Smooth muscle cell (in vitro differentiated cells): ENCODE results near the gene NLRC5. TPM values are rescaled to one million over a fixed set of nuclear protein-coding genes. Genes with fewer than 3 reads are reported as not detected.
A peak's percentile ranks its signal among the peaks of the same experiment; 100 is the strongest.

Experiments
- DNase-seq: peaks from one replicate; lab custom pipeline; 2025; ENCODE audit not compliant: unreplicated experiment; lab: John Stamatoyannopoulos, UW
- H2AFZ ChIP-seq: fragments of 200-600 bp; sonication (generic); 2 replicates; pipeline ENCODE4 v1.6.0; 2016; ENCODE audit warnings: antibody characterized with exemption, low read depth, mild to moderate bottlenecking
- H3F3A ChIP-seq: fragments of 200-600 bp; sonication (generic); 2 replicates; pipeline ENCODE4 v1.6.0; 2017; ENCODE audit warnings: antibody characterized with exemption, low read depth
- H3K27ac ChIP-seq: fragments of 200-600 bp; sonication (generic); 2 replicates; pipeline ENCODE4 v1.5.1; 2016; ENCODE audit warnings: low read depth, mild to moderate bottlenecking
- H3K27me3 ChIP-seq: fragments of 200-600 bp; sonication (generic); 2 replicates; pipeline ENCODE4 v1.6.1; 2016; ENCODE audit warnings: low read depth, mild to moderate bottlenecking
- H3K36me3 ChIP-seq: fragments of 200-600 bp; sonication (generic); 2 replicates; pipeline ENCODE4 v1.5.1; 2016; ENCODE audit warnings: low read depth
- H3K4me1 ChIP-seq: fragments of 200-600 bp; sonication (generic); 2 replicates; pipeline ENCODE4 v1.5.1; 2016; ENCODE audit warnings: low read depth
- H3K4me2 ChIP-seq: fragments of 200-600 bp; sonication (generic); 2 replicates; pipeline ENCODE4 v1.6.0; 2016; ENCODE audit warnings: mild to moderate bottlenecking
- H3K4me3 ChIP-seq: fragments of 200-600 bp; sonication (generic); 2 replicates; pipeline ENCODE4 v1.5.1; 2016; ENCODE audit warnings: mild to moderate bottlenecking
- H3K79me2 ChIP-seq: fragments of 200-600 bp; sonication (generic); 2 replicates; pipeline ENCODE4 v1.6.0; 2016; ENCODE audit warnings: low read depth, mild to moderate bottlenecking
- H3K9ac ChIP-seq: fragments of 200-600 bp; sonication (generic); 2 replicates; pipeline ENCODE4 v1.6.0; 2016; ENCODE audit warnings: low read depth
- H3K9me3 ChIP-seq: fragments of 200-600 bp; sonication (generic); replicated peaks from 2 replicates; pipeline ENCODE4 v1.5.1; 2016; ENCODE audit warnings: low read depth
- H4K20me1 ChIP-seq: fragments of 200-600 bp; sonication (generic); 2 replicates; pipeline ENCODE4 v1.6.0; 2016; ENCODE audit warnings: low read depth
- WGBS: methylation state at CpG from one replicate; pipeline ENCODE4 v1.1.7; 2016; ENCODE audit warnings: low lambda C conversion rate; 5-methylcytosine and 5-hydroxymethylcytosine counted together
- polyA plus RNA-seq: library from polyadenylated mRNA; unstranded; fragments of >200 nt; fragmentation: Nextera tagmentation; extraction: Ambion mirVana; gene quantifications from 2 replicates; pipeline ENCODE4 v1.2.1, GENCODE V29; 2016
- total RNA-seq: library from RNA; depleted of rRNA; stranded (reverse); fragments of >200 nt; gene quantifications from 2 replicates; pipeline ENCODE4 v1.2.3, GENCODE V29; 2014
- TF ChIP-seq, protein P1 (sequence below): fragments of 200-600 bp; sonication (generic); IDR thresholded peaks from 2 replicates; pipeline ENCODE4 v1.5.1; 2017; ENCODE audit warnings: borderline replicate concordance, mild to moderate bottlenecking, antibody characterized with exemption; ENCODE audit not compliant: insufficient read depth, poor library complexity, severe bottlenecking

NLRC5 gene
- total and polyA plus RNA-seq, 2 experiments from 2014 or later, result 4.2 to 21.4 TPM

DNA sequence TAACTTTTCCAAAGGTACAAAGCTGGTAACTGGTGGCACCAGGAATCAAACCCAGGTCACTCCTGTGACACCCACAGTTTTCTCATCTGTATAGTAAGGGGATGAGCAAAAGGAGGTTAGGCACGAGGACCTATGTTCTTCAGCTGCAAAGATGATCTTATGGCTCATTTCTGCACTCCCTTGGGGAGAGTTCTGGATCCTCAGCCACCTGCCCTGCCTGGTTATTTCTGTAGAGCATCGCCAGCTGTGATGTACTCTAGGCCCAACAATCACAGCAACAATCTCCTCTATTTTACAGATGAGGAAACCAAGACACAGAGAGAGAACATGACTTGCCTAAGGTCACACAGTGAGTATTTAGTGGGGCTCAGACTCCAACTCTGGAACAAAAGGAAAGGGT is 97.6 kb downstream of the NLRC5 start:
- TF ChIP-seq, protein P1, sequence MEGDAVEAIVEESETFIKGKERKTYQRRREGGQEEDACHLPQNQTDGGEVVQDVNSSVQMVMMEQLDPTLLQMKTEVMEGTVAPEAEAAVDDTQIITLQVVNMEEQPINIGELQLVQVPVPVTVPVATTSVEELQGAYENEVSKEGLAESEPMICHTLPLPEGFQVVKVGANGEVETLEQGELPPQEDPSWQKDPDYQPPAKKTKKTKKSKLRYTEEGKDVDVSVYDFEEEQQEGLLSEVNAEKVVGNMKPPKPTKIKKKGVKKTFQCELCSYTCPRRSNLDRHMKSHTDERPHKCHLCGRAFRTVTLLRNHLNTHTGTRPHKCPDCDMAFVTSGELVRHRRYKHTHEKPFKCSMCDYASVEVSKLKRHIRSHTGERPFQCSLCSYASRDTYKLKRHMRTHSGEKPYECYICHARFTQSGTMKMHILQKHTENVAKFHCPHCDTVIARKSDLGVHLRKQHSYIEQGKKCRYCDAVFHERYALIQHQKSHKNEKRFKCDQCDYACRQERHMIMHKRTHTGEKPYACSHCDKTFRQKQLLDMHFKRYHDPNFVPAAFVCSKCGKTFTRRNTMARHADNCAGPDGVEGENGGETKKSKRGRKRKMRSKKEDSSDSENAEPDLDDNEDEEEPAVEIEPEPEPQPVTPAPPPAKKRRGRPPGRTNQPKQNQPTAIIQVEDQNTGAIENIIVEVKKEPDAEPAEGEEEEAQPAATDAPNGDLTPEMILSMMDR, result no peak
- Histone ChIP-seq H4K20me1 (no peaks in the 10 kb centered on the region), H3K4me3 (no peak overlapping the region), H3K79me2 (no peaks in the 10 kb centered on the region), H3K4me2 (no peak overlapping the region), H3F3A (peaks cover 5% of the 10 kb centered on the region), H3K4me1 (peaks cover 5% of the 10 kb centered on the region), H2AFZ (no peak overlapping the region), H3K27me3 (no peaks in the 10 kb centered on the region), H3K27ac (no peak overlapping the region), H3K9me3 (no peaks in the 10 kb centered on the region), H3K36me3 (no peaks in the 10 kb centered on the region), H3K9ac (no peak overlapping the region)
- DNase-seq, result no peak
- 94% methylated on average over 2 of the region's 2 CpGs for WGBS

GRCh38 chr16:57089406-57089805 is 100.0 kb downstream of the NLRC5 start:
- Histone ChIP-seq H3K9ac (no peak overlapping the region), H3K27ac (no peak overlapping the region), H3F3A (peaks cover 5% of the 10 kb centered on the region), H3K9me3 (no peaks in the 10 kb centered on the region), H4K20me1 (peaks cover 7% of the 10 kb centered on the region), H3K4me3 (no peak overlapping the region), H3K4me2 (no peak overlapping the region), H3K27me3 (no peaks in the 10 kb centered on the region), H3K4me1 (peaks cover 9% of the 10 kb centered on the region), H3K79me2 (peaks cover 13% of the 10 kb centered on the region), H2AFZ (no peak overlapping the region), H3K36me3 (no peaks in the 10 kb centered on the region)
- WGBS, result 92% methylated on average over 8 of the region's 8 CpGs
- no peak for DNase-seq
- TF ChIP-seq, protein P1, result no peak

GRCh38 chr16:57091200-57091974 is 102.0 kb downstream of the NLRC5 start:
- H3K9ac ChIP-seq, result peak overlapping the region; percentile 39

More at GRCh38 chr16:57091200-57091974, 102.0 kb downstream of the NLRC5 start:
- Histone ChIP-seq H3K4me3 (peak overlapping the region; percentile 84), H3K4me1 (peaks cover 9% of the 10 kb centered on the region), H2AFZ (peak overlapping the region; percentile 93), H3K27me3 (no peaks in the 10 kb centered on the region), H3K36me3 (no peaks in the 10 kb centered on the region), H3K27ac (peak overlapping the region; percentile 47), H3K4me2 (peak overlapping the region; percentile 99), H3K79me2 (peaks cover 13% of the 10 kb centered on the region), H4K20me1 (peaks cover 7% of the 10 kb centered on the region), H3F3A (peaks cover 5% of the 10 kb centered on the region), H3K9me3 (no peaks in the 10 kb centered on the region)
- peak; percentile 8 for DNase-seq
- 4% methylated on average over 24 of the region's 24 CpGs for WGBS
- TF ChIP-seq, protein P1, result no peak
